IPS DF 19.7 (cell line): ENCODE data around the gene LAIR2.

Experiments
- DNase-seq: peaks from one replicate; pipeline ENCODE4 v3.0.0-alpha.2; 2013; ENCODE audit warnings: low read depth, low spot score

Gene LAIR2

DNA sequence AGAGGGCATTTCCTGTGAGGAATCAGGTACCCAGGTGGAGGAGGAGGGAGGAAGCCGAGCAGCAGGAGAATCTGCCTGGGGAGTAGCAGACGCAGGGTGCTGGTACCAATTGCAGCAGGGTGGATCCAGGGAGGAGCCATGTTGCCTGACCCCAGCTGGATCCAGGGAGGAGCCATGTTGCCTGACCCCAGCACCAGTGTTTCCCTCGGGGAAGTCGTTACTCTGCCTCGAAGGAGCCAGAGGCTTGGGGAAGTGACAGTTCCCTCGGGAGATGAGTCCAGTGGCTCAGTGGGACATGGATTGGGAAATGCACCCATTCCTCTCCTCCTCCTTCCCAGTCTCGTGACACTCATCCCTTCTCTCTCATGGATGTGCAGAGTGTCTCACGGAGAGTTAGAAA lies 31.5 kb downstream of the LAIR2 start:
- DNase-seq: no peak

DNA sequence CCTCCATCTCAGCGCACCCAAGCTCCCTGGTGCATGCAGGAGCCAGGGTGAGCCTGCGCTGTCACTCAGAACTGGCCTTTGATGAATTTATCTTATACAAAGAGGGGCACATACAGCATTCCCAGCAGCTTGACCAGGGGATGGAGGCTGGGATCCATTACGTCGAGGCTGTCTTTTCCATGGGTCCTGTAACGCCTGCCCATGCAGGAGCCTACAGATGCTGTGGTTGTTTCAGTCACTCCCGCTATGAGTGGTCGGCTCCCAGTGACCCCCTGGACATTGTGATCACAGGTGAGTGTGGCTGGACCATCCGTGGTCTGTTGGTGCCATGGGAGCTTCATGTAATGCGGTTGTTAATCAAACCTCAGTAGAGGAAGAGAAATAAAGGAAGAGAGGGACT lies 33.0 kb downstream of the LAIR2 start:
- no peak for DNase-seq

DNA sequence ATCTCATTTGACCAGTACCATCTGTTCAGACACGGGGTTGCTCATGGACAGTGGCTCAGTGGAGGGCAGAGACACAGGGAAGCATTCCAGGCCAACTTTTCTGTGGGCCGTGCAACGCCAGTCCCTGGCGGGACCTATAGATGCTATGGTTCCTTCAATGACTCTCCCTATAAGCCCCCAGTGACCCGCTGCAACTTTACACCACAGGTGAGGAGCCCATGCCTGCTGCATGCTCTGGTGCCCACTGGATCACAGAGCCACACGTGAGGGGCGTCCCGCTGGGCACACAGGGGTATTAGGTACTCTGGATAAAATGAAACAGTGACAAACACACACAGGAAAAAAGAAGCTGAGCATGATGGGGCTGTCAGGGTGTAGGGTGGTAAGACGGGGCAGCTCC lies 34.3 kb downstream of the LAIR2 start:
- DNase-seq: no peak

DNA sequence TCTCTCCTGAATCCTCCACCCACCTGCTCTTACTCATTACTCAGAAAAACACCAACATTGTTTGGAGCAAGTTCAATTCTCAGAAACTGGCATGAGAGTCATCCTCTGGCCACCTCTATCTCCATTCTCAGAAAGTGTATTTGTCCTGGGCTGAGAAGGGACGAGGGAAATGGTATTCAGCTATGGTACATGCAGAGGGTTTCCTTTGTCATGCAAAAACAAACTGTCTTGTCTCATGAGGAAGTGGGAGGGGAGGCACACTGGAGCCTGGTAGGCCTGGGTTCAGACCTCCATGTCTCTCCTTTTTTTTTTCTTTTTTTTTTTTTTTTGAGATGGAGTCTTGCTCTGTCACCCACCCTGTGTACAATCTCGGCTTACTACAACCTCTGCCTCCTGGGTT lies 39.1 kb downstream of the LAIR2 start:
- no peak for DNase-seq

DNA sequence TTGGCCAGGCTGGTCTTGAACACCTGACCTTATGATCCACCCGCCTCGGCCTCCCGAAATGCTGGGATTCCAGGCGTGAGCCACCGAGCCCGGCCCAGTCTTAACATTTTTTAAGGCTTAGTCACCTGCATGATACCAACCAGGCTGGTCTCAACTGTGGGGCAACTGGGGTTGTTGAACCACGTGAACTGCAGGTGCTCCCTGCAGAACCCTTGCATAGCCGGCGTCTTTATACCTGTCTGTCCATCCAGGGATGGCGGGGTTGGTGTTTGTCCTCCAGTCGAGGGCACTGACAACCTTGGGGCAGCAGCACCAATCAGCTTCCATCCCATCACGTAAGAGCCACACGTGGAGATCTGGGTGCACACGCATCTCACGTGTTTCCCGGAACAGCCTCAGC lies 46.2 kb downstream of the LAIR2 start:
- no peak for DNase-seq

DNA sequence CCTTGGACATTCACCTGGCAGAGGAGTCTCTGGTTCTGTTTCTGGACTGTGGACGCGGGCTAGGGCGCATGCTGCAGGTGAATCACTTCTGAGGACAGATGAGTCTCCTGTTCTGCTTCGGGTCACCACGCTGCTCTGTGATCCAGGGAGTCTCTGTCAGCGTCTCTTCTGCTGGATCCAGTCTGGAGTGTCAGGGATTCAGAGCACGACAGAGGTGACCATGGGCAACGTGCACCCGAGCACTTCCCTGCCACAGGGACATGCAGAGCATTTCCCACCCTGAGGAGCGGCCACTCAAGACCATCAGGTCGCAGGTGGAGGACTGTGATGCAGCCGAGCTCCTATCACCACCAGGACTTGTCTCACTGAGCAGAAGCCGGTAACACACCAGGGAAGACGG lies 46.6 kb downstream of the LAIR2 start:
- DNase-seq: no peak

DNA sequence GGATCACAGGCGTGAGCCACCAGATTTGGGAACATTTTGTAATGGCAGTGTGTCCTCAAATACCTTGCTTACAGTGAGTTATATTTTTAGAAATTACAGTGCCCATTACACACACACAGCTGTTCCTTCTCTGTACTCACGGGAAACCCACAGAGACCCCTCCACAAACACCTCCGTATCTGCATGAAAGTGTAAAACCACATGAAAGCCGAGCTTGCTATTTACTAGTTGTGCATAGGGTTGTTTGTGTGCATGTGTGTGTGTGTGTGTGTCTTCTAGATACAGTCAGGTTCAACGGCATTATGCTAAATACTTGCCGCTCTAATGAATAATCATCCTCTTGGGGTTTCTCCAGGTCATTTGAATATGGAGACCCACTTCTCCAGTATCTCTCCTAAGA lies 48.7 kb downstream of the LAIR2 start:
- DNase-seq: no peak

DNA sequence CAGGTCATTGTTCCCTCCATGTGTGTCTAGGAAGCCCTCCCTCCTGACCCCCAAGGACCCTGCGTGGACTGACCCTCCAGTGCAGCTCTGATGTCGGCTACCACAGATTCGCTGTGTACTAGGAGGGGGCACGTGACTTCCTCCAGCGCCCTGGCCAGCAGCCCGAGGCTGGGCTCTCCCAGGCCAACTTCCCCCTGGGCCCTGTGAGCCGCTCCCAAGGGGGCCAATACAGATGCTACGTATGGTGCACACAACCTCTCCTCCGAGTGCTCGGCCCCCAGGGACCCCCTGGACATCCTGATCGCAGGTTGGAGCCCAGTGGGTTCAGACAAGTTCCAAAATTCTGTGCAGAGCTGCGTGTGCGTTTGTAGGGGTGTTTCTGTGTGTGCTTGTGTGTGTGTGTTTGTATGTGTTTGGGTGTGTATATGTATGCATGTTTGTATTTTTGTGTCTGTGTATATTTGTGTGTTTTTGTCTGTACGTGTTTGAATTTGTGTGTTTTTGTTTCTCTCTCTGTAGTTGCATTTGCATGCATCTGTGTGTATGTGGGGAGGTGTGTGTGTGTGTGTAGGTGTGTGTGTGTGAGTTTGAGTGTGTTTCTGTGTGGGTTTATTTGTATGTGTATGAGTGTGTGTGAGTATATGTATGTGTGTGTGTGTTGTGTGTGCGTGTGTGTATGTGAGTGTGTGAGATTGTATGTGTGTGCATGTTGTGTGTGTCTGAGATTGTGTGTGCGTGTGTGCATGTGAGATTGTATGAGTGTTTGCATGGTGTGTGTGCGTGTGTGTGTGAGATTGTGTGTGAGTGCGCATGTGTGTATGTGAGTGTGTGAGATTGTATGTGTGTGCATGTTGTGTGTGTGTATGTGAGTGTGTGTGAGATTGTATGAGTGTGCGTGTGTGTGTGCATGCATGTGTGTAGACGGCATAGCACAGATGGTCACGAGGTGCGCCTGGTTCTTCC lies 49.6 kb downstream of the LAIR2 start:
- DNase-seq: no peak

DNA sequence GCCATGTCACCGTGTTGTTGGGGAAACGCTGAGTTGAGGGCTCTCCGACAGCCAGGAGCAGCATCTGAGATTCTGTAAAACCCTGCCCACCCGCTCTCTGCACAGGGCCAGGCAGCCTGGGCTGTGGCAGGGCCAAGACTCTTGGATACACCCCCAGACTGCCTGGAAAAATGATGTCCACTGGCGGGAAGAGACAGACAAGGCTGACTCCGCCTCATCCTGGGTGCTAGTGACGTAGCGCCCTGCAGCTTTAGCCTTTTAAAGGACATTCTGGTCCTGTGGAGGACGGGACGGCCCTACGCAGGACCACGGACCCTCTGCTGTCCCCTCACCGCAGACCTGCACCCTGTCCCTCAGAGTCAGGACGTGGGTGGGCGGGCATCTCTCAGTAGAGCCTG lies 50.3 kb downstream of the LAIR2 start:
- DNase-seq: no peak

DNA sequence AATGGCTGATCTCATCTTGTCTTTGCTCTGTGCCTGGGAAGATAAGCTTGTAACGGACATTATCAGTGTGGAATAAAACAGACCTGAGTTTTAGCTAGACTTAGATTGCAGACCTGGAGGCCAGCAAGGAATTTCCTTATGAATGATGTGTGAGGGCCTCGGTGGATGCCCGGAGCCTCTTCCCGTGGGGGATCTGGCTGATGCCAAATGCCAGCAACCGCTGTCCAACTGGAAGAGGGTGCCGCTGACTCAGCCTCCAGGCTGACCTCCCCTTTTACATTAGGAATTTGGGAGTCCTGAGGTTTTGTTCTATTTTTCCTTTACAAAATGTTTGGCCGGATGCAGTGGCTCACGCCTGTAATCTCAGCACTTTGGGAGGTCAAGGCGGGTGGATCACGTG lies 51.4 kb downstream of the LAIR2 start:
- no peak for DNase-seq

DNA sequence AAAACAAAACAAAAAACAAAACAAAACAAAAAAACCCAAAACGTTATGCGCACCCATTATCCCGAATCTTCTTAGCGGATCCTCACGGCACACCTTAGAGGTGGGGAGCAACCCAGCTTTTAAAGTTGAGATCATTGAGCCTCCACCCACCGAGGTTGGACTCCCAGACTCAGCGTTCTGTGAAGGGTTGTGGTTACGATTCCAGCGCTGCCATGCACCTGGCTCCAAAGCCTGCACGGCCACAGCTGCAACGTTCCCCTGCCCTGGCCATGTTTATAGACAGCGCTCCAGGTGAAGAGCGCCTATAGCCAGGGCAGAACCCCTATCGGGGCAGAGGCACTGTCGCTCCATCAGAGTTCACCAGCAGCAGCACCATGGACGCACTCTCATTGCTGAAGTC lies 52.3 kb downstream of the LAIR2 start:
- no peak for DNase-seq

DNA sequence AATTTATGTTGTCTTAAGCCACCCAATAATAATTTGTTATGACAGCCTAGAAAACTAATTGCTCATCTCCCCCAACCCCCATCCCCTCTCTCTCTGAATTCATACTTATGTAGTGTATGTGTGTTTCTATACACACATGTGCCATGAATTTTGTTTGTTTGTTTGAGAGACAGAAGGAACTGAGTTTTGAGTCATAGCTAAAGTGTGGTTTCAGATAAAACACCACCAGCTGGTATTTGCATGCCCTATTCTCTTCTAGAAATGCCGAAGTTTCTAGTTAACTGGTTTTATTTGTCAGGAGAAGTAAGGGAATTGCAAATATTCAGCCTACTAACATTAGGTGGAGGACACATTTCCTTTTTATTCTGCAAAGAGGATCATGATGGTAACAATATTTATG lies 53.6 kb downstream of the LAIR2 start:
- no peak for DNase-seq

DNA sequence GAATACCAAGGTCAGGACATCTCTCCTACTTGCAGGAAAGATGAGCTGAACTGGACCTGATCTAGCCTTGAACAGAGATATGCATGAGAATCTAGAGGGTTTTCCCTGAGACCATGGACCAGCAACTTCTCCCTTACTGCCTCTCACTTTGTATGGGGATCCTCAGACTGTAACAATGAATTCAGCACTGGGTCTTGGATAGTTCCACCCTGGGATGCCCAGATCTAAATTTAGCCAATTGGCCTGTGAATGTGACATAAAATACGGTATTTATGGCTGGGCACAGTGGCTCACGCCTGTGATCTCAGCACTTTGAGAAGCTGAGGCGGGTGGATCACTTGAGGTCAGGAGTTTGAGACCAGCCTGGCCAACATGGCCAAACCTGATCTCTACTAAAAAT lies 55.7 kb downstream of the LAIR2 start:
- no peak for DNase-seq
